OCI-LY1 (cell line): ENCODE measurements around the gene GPT2.

Source experiments
- H2AFZ ChIP-seq: fragments of 200-600 bp; sonication (generic), shearing (Covaris generic); 2 replicates; pipeline ENCODE4 v1.6.0; 2014; ENCODE audit warnings: antibody characterized with exemption, mild to moderate bottlenecking, low read length
- H3F3A ChIP-seq: fragments of 200-600 bp; sonication (generic), shearing (Covaris generic); 2 replicates; pipeline ENCODE4 v1.6.0; 2014; ENCODE audit warnings: mild to moderate bottlenecking, antibody characterized with exemption, low read length, moderate library complexity; ENCODE audit not compliant: insufficient read depth
- H3K27ac ChIP-seq: fragments of 200-600 bp; sonication (generic); 2 replicates; pipeline ENCODE4 v1.5.1; 2014; ENCODE audit warnings: low read length, mixed run types, mild to moderate bottlenecking, low read depth; ENCODE audit not compliant: poor library complexity, severe bottlenecking
- H3K27me3 ChIP-seq: fragments of 200-600 bp; sonication (generic); 2 replicates; pipeline ENCODE4 v1.6.0; 2014; ENCODE audit warnings: antibody characterized with exemption, mild to moderate bottlenecking, low read length, moderate library complexity; ENCODE audit not compliant: insufficient read depth
- H3K36me3 ChIP-seq: fragments of 200-600 bp; sonication (generic); 2 replicates; pipeline ENCODE4 v1.6.1; 2014; ENCODE audit warnings: mild to moderate bottlenecking, antibody characterized with exemption, low read length, moderate library complexity, mixed read lengths; ENCODE audit not compliant: insufficient read depth
- H3K4me1 ChIP-seq: fragments of 200-600 bp; sonication (generic); 2 replicates; pipeline ENCODE4 v1.5.1; 2014; ENCODE audit warnings: mild to moderate bottlenecking, low read length, moderate library complexity; ENCODE audit not compliant: insufficient read depth, severe bottlenecking
- H3K4me2 ChIP-seq: fragments of 200-600 bp; sonication (generic), shearing (Covaris generic); 2 replicates; pipeline ENCODE4 v1.6.1; 2014; ENCODE audit warnings: low read length
- H3K4me3 ChIP-seq: fragments of 200-600 bp; sonication (generic); 2 replicates; pipeline ENCODE4 v1.5.1; 2014; ENCODE audit warnings: low read length, low read depth, mild to moderate bottlenecking, mixed read lengths; ENCODE audit not compliant: poor library complexity, severe bottlenecking
- H3K79me2 ChIP-seq: fragments of 200-600 bp; shearing (Covaris generic); 2 replicates; pipeline ENCODE4 v1.6.1; 2016; ENCODE audit warnings: mixed run types, low read length, mixed read lengths; ENCODE audit not compliant: insufficient read depth
- H3K9ac ChIP-seq: fragments of 200-600 bp; sonication (generic), shearing (Covaris generic); 2 replicates; pipeline ENCODE4 v1.6.1; 2014; ENCODE audit warnings: mild to moderate bottlenecking, low read length, mixed read lengths
- H3K9me2 ChIP-seq: fragments of 200-600 bp; sonication (generic), shearing (Covaris generic); 2 replicates; pipeline ENCODE4 v1.6.1; 2014; ENCODE audit warnings: low read depth, mild to moderate bottlenecking, low read length, mixed read lengths
- H3K9me3 ChIP-seq: fragments of 200-600 bp; shearing (Covaris generic); 2 replicates; pipeline ENCODE4 v1.6.1; 2014; ENCODE audit warnings: low read length, mixed read lengths
- H4K20me1 ChIP-seq: fragments of 200-600 bp; sonication (generic), shearing (Covaris generic); 2 replicates; pipeline ENCODE4 v1.6.0; 2016; ENCODE audit warnings: mild to moderate bottlenecking, low read length; ENCODE audit not compliant: insufficient read depth
- EZH2 ChIP-seq: fragments of 200-600 bp; sonication (generic), shearing (Covaris generic); IDR thresholded peaks from 2 replicates; pipeline ENCODE4 v1.8.0; 2017; ENCODE audit warnings: borderline replicate concordance, mixed run types, mild to moderate bottlenecking, antibody characterized with exemption, low read length, moderate library complexity, mixed read lengths
- TF ChIP-seq, protein P1 (sequence below): fragments of 200-600 bp; sonication (generic), shearing (Covaris generic); IDR thresholded peaks from 2 replicates; pipeline ENCODE4 v1.5.1; 2017; ENCODE audit warnings: mild to moderate bottlenecking, antibody characterized with exemption, low read length, moderate library complexity, mixed read lengths

GPT2 gene

DNA sequence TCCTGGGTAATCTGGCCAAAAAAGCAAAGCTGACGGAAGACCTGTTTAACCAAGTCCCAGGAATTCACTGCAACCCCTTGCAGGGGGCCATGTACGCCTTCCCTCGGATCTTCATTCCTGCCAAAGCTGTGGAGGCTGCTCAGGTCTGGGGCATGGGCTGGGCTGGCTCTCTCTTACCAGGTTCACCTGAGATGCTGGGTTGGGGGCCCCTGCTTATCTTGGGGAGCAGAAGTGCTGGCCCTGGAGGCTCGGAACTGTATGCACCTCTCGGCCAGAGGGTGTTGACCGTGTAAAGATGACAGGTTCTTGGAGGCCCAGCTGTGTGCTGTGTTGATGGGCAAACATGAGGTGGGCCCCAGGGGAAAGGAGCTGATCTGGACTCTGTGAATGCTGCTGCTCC lies 40.2 kb downstream of the GPT2 start:
- Histone ChIP-seq H3K4me1 (peaks cover 27% of the 10 kb centered on the region), H3K79me2 (no peaks in the 10 kb centered on the region), H3K36me3 (peaks cover 59% of the 10 kb centered on the region), H3K4me2 (no peak overlapping the region), H3K9me2 (no peaks in the 10 kb centered on the region), H3K9ac (no peak overlapping the region), H3K27ac (no peak overlapping the region), H3K9me3 (no peaks in the 10 kb centered on the region), H3K27me3 (no peaks in the 10 kb centered on the region), H4K20me1 (no peaks in the 10 kb centered on the region), H3K4me3 (no peak overlapping the region), H3F3A (no peaks in the 10 kb centered on the region), H2AFZ (no peak overlapping the region)
- no peak for TF ChIP-seq EZH2
- TF ChIP-seq, protein P1, sequence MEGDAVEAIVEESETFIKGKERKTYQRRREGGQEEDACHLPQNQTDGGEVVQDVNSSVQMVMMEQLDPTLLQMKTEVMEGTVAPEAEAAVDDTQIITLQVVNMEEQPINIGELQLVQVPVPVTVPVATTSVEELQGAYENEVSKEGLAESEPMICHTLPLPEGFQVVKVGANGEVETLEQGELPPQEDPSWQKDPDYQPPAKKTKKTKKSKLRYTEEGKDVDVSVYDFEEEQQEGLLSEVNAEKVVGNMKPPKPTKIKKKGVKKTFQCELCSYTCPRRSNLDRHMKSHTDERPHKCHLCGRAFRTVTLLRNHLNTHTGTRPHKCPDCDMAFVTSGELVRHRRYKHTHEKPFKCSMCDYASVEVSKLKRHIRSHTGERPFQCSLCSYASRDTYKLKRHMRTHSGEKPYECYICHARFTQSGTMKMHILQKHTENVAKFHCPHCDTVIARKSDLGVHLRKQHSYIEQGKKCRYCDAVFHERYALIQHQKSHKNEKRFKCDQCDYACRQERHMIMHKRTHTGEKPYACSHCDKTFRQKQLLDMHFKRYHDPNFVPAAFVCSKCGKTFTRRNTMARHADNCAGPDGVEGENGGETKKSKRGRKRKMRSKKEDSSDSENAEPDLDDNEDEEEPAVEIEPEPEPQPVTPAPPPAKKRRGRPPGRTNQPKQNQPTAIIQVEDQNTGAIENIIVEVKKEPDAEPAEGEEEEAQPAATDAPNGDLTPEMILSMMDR = no peak

DNA sequence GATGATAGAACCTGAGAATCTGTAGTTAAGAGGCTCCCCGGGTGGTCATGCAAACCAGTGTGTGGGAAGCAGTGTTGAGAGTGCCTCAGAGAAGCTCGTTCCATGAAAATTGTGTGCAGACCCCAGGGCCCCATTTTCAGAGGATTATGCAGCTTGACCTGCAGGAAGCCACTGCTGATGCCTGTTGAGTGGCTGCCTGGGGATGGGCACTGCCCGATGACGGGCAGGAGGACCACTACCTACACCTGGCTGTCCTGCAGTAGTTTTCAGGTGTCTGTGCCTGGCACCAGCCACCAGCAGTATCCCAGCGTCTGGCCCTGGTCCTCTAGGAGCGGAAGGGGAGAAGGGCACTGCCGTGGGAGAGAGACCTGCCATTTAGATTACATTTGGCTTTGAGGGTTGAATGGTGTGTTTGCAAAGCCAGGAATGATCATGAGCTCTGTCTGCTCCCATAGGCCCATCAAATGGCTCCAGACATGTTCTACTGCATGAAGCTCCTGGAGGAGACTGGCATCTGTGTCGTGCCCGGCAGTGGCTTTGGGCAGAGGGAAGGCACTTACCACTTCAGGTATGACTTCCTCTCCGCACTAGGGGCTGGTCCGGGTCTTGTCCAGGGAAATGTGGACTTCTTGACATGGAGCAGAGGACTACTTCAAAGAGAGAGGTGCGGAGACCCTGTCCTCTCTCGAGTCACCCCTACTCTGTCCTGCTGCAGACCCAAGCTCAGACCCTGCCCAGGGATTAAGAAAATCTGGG lies 42.5 kb downstream of the GPT2 start:
- Histone ChIP-seq H4K20me1 (no peaks in the 10 kb centered on the region), H2AFZ (no peak overlapping the region), H3K4me2 (no peak overlapping the region), H3K27ac (no peak overlapping the region), H3K4me1 (peaks cover 9% of the 10 kb centered on the region), H3K27me3 (no peaks in the 10 kb centered on the region), H3F3A (no peaks in the 10 kb centered on the region), H3K4me3 (no peak overlapping the region), H3K9ac (no peak overlapping the region), H3K79me2 (no peaks in the 10 kb centered on the region), H3K36me3 (peaks cover 61% of the 10 kb centered on the region), H3K9me3 (no peaks in the 10 kb centered on the region), H3K9me2 (no peaks in the 10 kb centered on the region)
- no peak for TF ChIP-seq EZH2
- TF ChIP-seq, protein P1 = no peak

DNA sequence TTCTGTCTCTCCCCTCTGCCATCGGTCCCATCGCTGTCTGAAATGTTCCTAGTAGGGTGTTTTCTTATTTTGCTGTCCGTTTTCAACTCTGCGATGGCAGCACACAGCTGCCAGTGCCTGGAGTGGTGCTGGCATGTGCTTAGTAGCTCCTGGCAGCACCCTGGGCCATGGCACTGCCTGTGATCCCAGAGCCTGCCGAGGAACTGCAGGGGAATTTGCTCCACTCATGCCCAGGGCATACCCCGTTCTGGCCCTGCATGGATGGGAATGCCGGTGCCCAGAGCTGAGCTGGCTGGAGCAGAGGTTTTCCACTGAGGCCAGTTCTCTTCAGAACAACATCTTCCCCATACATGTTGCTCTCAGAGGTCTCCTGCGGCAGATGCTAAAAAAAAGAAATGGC lies 43.1 kb downstream of the GPT2 start:
- Histone ChIP-seq H3K4me1 (peaks cover 8% of the 10 kb centered on the region), H3K4me2 (no peak overlapping the region), H2AFZ (no peak overlapping the region), H3K9ac (no peak overlapping the region), H3K9me2 (no peaks in the 10 kb centered on the region), H3K4me3 (no peak overlapping the region), H3K36me3 (peaks cover 55% of the 10 kb centered on the region), H3K27me3 (no peaks in the 10 kb centered on the region), H3F3A (no peaks in the 10 kb centered on the region), H4K20me1 (no peaks in the 10 kb centered on the region), H3K9me3 (no peaks in the 10 kb centered on the region), H3K27ac (no peak overlapping the region), H3K79me2 (no peaks in the 10 kb centered on the region)
- TF ChIP-seq EZH2 = no peak
- TF ChIP-seq, protein P1 = no peak
